ENCODE results near the gene SUCLA2. TPM values are rescaled to one million over a fixed set of nuclear protein-coding genes. Genes with fewer than 3 reads are reported as not detected.

Gene SUCLA2
- total RNA-seq (10 to 100 TPM; 41.5 to 50.0 TPM), polyA plus RNA-seq (ENCODE audit: insufficient read depth, low read depth, low replicate concordance) (32.7 TPM)
- long read RNA-seq, donor 1, transcript SUCLA2-219 (11 exons, 2,111 nt), result major isoform, 24 of 34 reads
- long read RNA-seq, donor 1, partial matches to known transcripts, result 6 of 34 reads
- long read RNA-seq, donor 1, other reads (novel, unspliced or antisense), result 0 of 34 reads
- long read RNA-seq, donor 2, transcript SUCLA2-219 (11 exons, 2,111 nt), result major isoform, 21 of 32 reads
- long read RNA-seq, donor 2, partial matches to known transcripts, result 6 of 32 reads
- long read RNA-seq, donor 2, other reads (novel, unspliced or antisense), result 0 of 32 reads

DNA sequence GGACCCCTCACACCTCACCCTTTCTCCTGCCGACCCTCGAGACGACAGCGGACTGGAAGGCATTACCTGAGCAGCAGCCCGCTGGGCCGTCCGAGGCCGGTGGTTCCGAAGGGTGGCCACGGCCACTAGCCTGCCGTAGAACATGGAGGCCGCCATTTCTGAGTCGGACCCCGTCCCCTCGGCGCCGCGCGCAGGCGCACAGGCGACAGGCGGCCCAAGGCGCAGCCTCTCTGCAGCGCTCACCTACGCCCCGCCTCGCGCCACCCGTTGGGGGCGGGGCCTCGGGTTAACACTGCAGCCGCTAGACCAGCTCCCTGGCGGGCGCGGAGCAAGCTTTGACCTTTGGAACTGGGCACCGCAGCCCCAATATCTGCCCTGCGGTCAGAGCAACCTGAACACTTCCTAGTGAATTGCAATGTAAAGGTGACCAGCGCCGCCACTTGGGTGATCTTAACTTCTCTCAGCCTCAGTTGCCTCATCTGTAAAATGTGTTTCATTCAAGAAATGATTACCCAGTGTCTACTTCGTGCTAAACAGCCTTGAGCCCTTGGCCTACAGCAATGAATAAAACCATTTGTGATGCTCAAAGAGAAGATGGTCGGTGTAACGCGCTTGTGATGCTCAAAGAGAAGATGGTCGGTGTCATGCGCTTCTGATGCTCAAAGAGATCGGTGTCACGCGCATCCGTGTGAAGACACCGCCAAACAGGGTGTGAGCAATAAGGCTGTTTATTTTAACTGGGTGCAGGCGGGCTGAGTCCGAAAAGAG lies at the start of gene SUCLA2:
SUCLA2 (minus strand) TSS at position 160 of the 768 bp plus-strand sequence; CDS start at position 156, 4 bp downstream.
- TF ChIP-seq POLR2A (IDR thresholded peaks at IDR 0.05) (no peak), CTCF (IDR thresholded peaks at IDR 0.05) (no peak)
- peak within 1 kb of the TSS; percentile 81 to 98 for H3K4me3 ChIP-seq
- peaks cover 7% of the 10 kb centered on the region for H3K4me1 ChIP-seq
- H3K9me3 ChIP-seq, result no peaks in the 10 kb centered on the region
- WGBS, 2 donors, result 7 to 13% methylated on average over 18 to 41 of the region's 52 CpGs
- no peaks in the 10 kb centered on the region for H3K27me3 ChIP-seq
- intact Hi-C loops (cut with DNase I; ENCODE audit: low total_unique reads), result no loop called here
- peak; percentile 91 for DNase-seq
- peak within 1 kb of the TSS; percentile 79 to 83 for H3K27ac ChIP-seq
- H3K36me3 ChIP-seq (ENCODE audit: low read depth, missing control alignments), result no peaks in the 10 kb centered on the region

- no peaks in the 10 kb centered on the region for H3K36me3 ChIP-seq (ENCODE audit: low read depth, missing control alignments)
- intact Hi-C loops (cut with DNase I; ENCODE audit: low total_unique reads), result no loop called here
- WGBS, 2 donors, result 81% methylated on average over 3 of the region's 3 CpGs
- H3K4me3 ChIP-seq, result no peak overlapping the region
- H3K27me3 ChIP-seq, result no peaks in the 10 kb centered on the region
- H3K4me1 ChIP-seq, result no peaks in the 10 kb centered on the region
- TF ChIP-seq POLR2A (IDR thresholded peaks at IDR 0.05), result no peak
- TF ChIP-seq CTCF (IDR thresholded peaks at IDR 0.05), result no peak
- no peak overlapping the region for H3K27ac ChIP-seq
- DNase-seq, result no peak
- no peaks in the 10 kb centered on the region for H3K9me3 ChIP-seq
Observed at GRCh38 chr13:48050550-48050949, 49.5 kb upstream of the SUCLA2 start.

- TF ChIP-seq CTCF (IDR thresholded peaks at IDR 0.05), result no peak
- Histone ChIP-seq H3K9me3 (no peaks in the 10 kb centered on the region), H3K27ac (no peak overlapping the region), H3K36me3 (ENCODE audit: low read depth, missing control alignments) (no peaks in the 10 kb centered on the region), H3K4me1 (no peaks in the 10 kb centered on the region), H3K4me3 (no peak overlapping the region), H3K27me3 (no peaks in the 10 kb centered on the region)
- intact Hi-C loops (cut with DNase I; ENCODE audit: low total_unique reads), result no loop called here
- no peak for DNase-seq
Observed at GRCh38 chr13:48043789-48044503, 42.9 kb upstream of the SUCLA2 start.

DNA sequence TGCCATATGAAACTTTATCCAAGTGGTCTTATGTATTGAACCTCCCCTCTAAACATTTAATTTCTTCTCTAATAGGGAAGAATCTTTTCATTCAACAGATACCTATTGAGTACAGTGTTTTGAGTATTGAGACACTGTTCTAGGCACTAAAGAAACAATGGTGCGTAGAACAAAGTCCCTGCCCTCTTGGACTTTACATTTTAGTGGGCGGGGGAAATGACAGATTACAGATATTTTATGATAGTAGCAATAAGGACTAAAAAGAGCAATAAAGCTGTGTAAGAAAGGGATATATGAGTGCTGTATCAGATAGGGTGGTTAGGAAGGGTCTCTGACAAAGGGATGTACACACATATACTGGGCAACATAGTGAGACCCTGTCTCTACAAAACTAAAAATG lies 41.8 kb upstream of the SUCLA2 start:
- DNase-seq, result no peak
- WGBS, 2 donors, result 100% methylated on average over 2 of the region's 2 CpGs
- Histone ChIP-seq H3K4me1 (no peaks in the 10 kb centered on the region), H3K9me3 (no peaks in the 10 kb centered on the region), H3K36me3 (ENCODE audit: low read depth, missing control alignments) (no peaks in the 10 kb centered on the region), H3K4me3 (no peak overlapping the region), H3K27ac (no peak overlapping the region), H3K27me3 (no peaks in the 10 kb centered on the region)
- intact Hi-C loops (cut with DNase I; ENCODE audit: low total_unique reads), result no loop called here
- TF ChIP-seq POLR2A (IDR thresholded peaks at IDR 0.05) (no peak), CTCF (IDR thresholded peaks at IDR 0.05) (no peak)

Measured in testis (tissue), 5 donors.